OCI-LY3 (cell line): ENCODE measurements around the gene OR52K2.

Source experiments
- EZH2phosphoT487 ChIP-seq: fragments of 200-600 bp; shearing (Covaris generic); IDR thresholded peaks from 2 replicates; pipeline ENCODE4 v1.6.1; 2018; ENCODE audit warnings: antibody characterized with exemption, mixed run types, low read depth
- TF ChIP-seq, protein P1 (sequence below): fragments of 200-600, 300-600 bp; sonication (generic); IDR thresholded peaks from 2 replicates; pipeline ENCODE4 v1.5.1; 2014; ENCODE audit warnings: antibody characterized with exemption, low read length, low read depth

DNA sequence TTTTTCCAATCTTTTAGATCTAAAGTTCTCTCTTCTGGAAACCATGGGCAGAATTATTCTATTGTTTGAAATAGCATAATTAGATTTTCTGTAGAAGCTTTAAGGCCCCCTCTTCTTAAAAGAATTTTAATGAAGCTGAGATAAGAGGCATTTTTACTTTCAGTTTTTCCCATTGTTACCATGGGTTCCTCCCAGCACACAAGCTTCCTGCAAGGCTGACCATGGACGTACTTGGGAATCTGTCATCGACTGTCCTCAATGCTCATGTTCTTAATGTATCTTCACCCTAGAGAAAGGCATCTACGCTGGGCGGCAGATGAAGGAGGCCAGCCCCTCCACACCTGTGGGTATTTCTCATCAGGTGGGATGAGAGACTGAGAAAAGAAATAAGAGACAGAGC, 11.1 kb downstream of the OR52K2 start:
- TF ChIP-seq, protein P1, sequence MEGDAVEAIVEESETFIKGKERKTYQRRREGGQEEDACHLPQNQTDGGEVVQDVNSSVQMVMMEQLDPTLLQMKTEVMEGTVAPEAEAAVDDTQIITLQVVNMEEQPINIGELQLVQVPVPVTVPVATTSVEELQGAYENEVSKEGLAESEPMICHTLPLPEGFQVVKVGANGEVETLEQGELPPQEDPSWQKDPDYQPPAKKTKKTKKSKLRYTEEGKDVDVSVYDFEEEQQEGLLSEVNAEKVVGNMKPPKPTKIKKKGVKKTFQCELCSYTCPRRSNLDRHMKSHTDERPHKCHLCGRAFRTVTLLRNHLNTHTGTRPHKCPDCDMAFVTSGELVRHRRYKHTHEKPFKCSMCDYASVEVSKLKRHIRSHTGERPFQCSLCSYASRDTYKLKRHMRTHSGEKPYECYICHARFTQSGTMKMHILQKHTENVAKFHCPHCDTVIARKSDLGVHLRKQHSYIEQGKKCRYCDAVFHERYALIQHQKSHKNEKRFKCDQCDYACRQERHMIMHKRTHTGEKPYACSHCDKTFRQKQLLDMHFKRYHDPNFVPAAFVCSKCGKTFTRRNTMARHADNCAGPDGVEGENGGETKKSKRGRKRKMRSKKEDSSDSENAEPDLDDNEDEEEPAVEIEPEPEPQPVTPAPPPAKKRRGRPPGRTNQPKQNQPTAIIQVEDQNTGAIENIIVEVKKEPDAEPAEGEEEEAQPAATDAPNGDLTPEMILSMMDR = no peak
- no peak for TF ChIP-seq EZH2phosphoT487
